CD4-positive, alpha-beta T cell (primary cell): ENCODE data around the gene RNF227. TPM values are rescaled to one million over a fixed set of nuclear protein-coding genes. Genes with fewer than 3 reads are reported as not detected.
A peak's percentile ranks its signal among the peaks of the same experiment; 100 is the strongest.

ENCODE experiments used
- ATAC-seq: fragments of 200-7000 bp; cut with Tn5 transposase; one replicate; pipeline ENCODE4 v1.10.0; 2022; ENCODE audit warnings: mild to moderate bottlenecking; ENCODE audit not compliant: poor library complexity
- CTCF ChIA-PET: fragments of 350-600 bp; sonication (Branson Sonifier 250); formaldehyde crosslinking; loops from one replicate; lab custom pipeline; 2021; ENCODE audit warnings: antibody characterized with exemption, inconsistent platforms; lab: Charles Lee
- POLR2A ChIA-PET: fragments of 350-600 bp; sonication (Branson Sonifier 250); formaldehyde crosslinking; loops from one replicate; lab custom pipeline; 2021; ENCODE audit warnings: antibody characterized with exemption, inconsistent platforms; lab: Charles Lee
- DNase-seq, 14 experiments: peaks; one replicate each; pipeline ENCODE4 v3.0.0-alpha.2; 2013 to 2020; ENCODE audit warnings: mixed read lengths in 2 of 14
- H3K27ac ChIP-seq, 2 donors: one replicate each; pipeline versions ENCODE4 v1.5.1 to v1.7.0; 2013; ENCODE audit warnings: low read length in 2 of 2, low read depth in 1 of 2, mild to moderate bottlenecking in 1 of 2
- H3K27me3 ChIP-seq, 2 experiments: 1 replicate in 1 of 2; 2 replicates in 1 of 2; pipeline versions ENCODE4 v1.6.1 to v1.7.0; 2013; ENCODE audit warnings: low read length in 2 of 2, control low read depth in 1 of 2, mild to moderate bottlenecking in 1 of 2, moderate library complexity in 1 of 2; ENCODE audit not compliant: insufficient read depth in 2 of 2, control insufficient read depth in 1 of 2
- H3K36me3 ChIP-seq: one replicate; pipeline ENCODE4 v1.6.1; 2013; ENCODE audit warnings: low read length, control low read depth; ENCODE audit not compliant: insufficient read depth
- H3K4me1 ChIP-seq: one replicate; pipeline ENCODE4 v1.6.1; 2013; ENCODE audit warnings: low read length, control low read depth; ENCODE audit not compliant: insufficient read depth
- H3K4me3 ChIP-seq: one replicate; pipeline ENCODE4 v1.5.1; 2013; ENCODE audit warnings: mild to moderate bottlenecking, low read length, moderate library complexity
- H3K9me3 ChIP-seq, 2 experiments: 1 replicate in 1 of 2; 2 replicates in 1 of 2; pipeline versions ENCODE4 v1.6.1 to v1.7.0; 2013; ENCODE audit warnings: low read length in 2 of 2, mild to moderate bottlenecking in 2 of 2, control low read depth in 1 of 2, moderate library complexity in 1 of 2; ENCODE audit not compliant: control insufficient read depth in 1 of 2, insufficient read depth in 1 of 2
- H3K27ac Mint-ChIP-seq: one replicate; pipeline ENCODE4 v1.8.0; 2020; ENCODE audit warnings: mixed read lengths
- H3K27me3 Mint-ChIP-seq: one replicate; pipeline ENCODE4 v1.8.0; 2021; ENCODE audit warnings: mixed read lengths
- H3K36me3 Mint-ChIP-seq: one replicate; pipeline ENCODE4 v1.8.0; 2021; ENCODE audit warnings: low read depth, mixed read lengths
- H3K4me1 Mint-ChIP-seq: one replicate; pipeline ENCODE4 v1.8.0; 2021; ENCODE audit warnings: low read depth, mixed read lengths
- H3K4me3 Mint-ChIP-seq: one replicate; pipeline ENCODE4 v1.8.0; 2020; ENCODE audit warnings: mild to moderate bottlenecking, mixed read lengths
- H3K9me3 Mint-ChIP-seq: one replicate; pipeline ENCODE4 v1.8.0; 2020; ENCODE audit warnings: mixed read lengths
- intact Hi-C, 2 experiments: fragments of 100-400 bp; cut with DNase I in 1 of 2; cut with micrococcal nuclease in 1 of 2; formaldehyde crosslinking; loops; one replicate each; pipeline versions ENCODE4 v1.15.1 to v1.9.0; 2023 to 2025; cut with DNase I, micrococcal nuclease
- total RNA-seq, 174 experiments: library from RNA in 2 of 174; stranded (reverse) in 2 of 174; gene quantifications; one replicate each; pipeline ENCODE4 v1.2.3 and lab custom pipeline; 2021 to 2026
- TF ChIP-seq, protein P1 (sequence below): fragments of 200-600 bp; IDR thresholded peaks from one replicate; pipeline ENCODE4 v1.8.0; 2022; ENCODE audit warnings: antibody characterized with exemption, mild to moderate bottlenecking

The RNF227 gene
- total RNA-seq, 2 experiments from 2014 or later = 3.2 to 3.5 TPM

DNA sequence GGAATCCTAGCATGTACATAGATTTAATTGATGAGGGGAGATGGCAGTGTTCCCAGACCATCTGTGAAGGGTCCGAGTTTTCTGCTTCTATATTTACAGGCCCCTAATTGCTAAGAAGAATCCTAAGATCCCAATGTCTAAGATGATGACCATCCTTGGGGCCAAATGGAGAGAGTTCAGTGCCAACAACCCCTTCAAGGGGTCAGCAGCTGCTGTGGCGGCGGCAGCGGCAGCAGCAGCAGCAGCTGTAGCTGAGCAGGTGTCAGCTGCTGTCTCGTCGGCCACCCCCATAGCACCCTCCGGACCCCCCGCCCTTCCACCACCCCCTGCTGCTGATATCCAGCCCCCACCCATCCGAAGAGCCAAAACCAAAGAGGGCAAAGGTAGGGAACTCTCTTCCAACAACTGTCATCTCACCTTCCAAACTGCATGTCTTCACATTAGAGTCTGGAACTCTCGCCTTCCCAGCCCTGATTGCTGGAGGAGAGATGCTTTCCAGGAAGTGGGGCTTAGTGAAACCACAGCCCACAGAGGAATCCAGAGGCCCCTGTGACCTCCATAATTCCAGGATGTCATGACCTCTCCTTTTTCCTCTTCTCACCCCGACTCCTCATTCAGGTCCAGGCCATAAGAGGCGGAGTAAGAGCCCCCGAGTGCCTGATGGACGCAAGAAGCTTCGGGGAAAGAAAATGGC lies 22.8 kb downstream of the RNF227 start:
- intact Hi-C loops = loop anchor here in 1 of 2 experiments (5.0 kb wide), 1 partner anchor 71 kb away; no protein-coding TSS in a partner anchor
- TF ChIP-seq, protein P1, sequence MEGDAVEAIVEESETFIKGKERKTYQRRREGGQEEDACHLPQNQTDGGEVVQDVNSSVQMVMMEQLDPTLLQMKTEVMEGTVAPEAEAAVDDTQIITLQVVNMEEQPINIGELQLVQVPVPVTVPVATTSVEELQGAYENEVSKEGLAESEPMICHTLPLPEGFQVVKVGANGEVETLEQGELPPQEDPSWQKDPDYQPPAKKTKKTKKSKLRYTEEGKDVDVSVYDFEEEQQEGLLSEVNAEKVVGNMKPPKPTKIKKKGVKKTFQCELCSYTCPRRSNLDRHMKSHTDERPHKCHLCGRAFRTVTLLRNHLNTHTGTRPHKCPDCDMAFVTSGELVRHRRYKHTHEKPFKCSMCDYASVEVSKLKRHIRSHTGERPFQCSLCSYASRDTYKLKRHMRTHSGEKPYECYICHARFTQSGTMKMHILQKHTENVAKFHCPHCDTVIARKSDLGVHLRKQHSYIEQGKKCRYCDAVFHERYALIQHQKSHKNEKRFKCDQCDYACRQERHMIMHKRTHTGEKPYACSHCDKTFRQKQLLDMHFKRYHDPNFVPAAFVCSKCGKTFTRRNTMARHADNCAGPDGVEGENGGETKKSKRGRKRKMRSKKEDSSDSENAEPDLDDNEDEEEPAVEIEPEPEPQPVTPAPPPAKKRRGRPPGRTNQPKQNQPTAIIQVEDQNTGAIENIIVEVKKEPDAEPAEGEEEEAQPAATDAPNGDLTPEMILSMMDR = no peak
- ATAC-seq = no peak
- H3K27ac Mint-ChIP-seq = no peak overlapping the region
- peaks cover 85% of the 10 kb centered on the region for H3K36me3 ChIP-seq
- H3K9me3 ChIP-seq = no peaks in the 10 kb centered on the region
- H3K27me3 Mint-ChIP-seq = no peaks in the 10 kb centered on the region
- no peaks in the 10 kb centered on the region for H3K9me3 Mint-ChIP-seq
- POLR2A ChIA-PET = interaction anchor here (1.4 kb wide), 1 partner anchor 97 kb away, joined by 3 read pairs; no protein-coding TSS in a partner anchor
- CTCF ChIA-PET = no interaction called here
- no peak for DNase-seq
- H3K36me3 Mint-ChIP-seq = peaks cover 54% of the 10 kb centered on the region
- H3K27ac ChIP-seq = no peak overlapping the region
- H3K4me3 Mint-ChIP-seq = no peak overlapping the region
- no peaks in the 10 kb centered on the region for H3K27me3 ChIP-seq
- H3K4me1 Mint-ChIP-seq = peaks cover 12% of the 10 kb centered on the region
- H3K4me3 ChIP-seq = no peak overlapping the region
- peaks cover 20% of the 10 kb centered on the region for H3K4me1 ChIP-seq

DNA sequence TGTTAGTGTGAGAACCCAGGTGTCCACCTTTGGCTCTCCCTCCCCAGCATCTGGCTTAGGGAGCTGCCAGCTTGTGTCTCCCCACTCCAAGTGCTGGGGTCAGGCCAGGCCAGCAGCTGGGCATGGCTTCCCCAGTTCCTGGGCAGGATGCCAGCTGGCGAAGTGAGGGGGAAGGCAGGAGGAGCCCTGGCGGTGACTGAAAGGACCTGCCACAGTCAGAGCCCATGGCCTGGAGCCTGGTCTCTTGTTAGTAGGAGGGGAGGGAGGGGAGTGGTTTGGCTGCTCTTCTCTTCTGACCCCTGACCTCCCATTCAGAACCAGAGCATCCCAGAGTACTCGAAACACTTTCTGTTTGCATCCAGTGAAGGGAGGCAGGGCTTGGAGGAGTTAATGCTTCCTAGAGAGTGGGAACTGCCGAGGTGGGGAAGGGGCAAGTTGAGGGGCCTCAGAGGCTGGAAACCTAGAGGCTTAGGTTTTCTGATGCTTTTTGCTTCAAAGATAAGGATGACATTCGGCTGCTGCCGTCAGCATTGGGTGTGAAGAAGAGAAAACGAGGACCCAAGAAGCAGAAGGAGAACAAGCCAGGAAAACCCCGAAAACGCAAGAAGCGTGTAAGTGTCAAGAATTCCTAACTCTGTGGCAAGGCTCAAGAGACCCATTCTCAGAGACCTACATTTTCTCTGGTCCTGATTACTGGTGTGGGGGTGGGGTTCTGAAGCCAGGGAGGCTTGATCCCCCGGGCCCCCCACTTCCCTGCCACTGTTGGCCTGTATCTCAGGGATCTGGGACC lies 26.7 kb downstream of the RNF227 start:
- H3K4me1 Mint-ChIP-seq = peaks cover 6% of the 10 kb centered on the region
- H3K4me3 Mint-ChIP-seq = no peak overlapping the region
- Histone ChIP-seq H3K9me3 (no peaks in the 10 kb centered on the region), H3K27me3 (no peaks in the 10 kb centered on the region), H3K27ac (peak overlapping the region; percentile 54 to 75), H3K4me1 (peaks cover 43% of the 10 kb centered on the region), H3K4me3 (no peak overlapping the region), H3K36me3 (peaks cover 48% of the 10 kb centered on the region)
- no peaks in the 10 kb centered on the region for H3K9me3 Mint-ChIP-seq
- intact Hi-C loops = loop anchor here (2.0 to 5.0 kb wide), 3 partner anchors 23 to 43 kb away; partner anchors contain the start of genes CNTROB (in 1 of the 2) and TRAPPC1 (in 1 of the 2)
- ATAC-seq (no peak), DNase-seq (peak in 10 of 14 experiments; percentile 13 to 73 (median 41))
- TF ChIP-seq, protein P1 = peak; percentile 12
- H3K36me3 Mint-ChIP-seq = peaks cover 15% of the 10 kb centered on the region
- ChIA-PET CTCF (interaction anchor here (0.6 kb wide), 1 partner anchor 27 kb away, joined by 3 read pairs; no protein-coding TSS in a partner anchor), POLR2A (interaction anchor here (0.7 kb wide), 1 partner anchor 27 kb away, joined by 3 read pairs; the partner anchor contains the start of gene RNF227)
- no peaks in the 10 kb centered on the region for H3K27me3 Mint-ChIP-seq
- H3K27ac Mint-ChIP-seq = no peak overlapping the region

DNA sequence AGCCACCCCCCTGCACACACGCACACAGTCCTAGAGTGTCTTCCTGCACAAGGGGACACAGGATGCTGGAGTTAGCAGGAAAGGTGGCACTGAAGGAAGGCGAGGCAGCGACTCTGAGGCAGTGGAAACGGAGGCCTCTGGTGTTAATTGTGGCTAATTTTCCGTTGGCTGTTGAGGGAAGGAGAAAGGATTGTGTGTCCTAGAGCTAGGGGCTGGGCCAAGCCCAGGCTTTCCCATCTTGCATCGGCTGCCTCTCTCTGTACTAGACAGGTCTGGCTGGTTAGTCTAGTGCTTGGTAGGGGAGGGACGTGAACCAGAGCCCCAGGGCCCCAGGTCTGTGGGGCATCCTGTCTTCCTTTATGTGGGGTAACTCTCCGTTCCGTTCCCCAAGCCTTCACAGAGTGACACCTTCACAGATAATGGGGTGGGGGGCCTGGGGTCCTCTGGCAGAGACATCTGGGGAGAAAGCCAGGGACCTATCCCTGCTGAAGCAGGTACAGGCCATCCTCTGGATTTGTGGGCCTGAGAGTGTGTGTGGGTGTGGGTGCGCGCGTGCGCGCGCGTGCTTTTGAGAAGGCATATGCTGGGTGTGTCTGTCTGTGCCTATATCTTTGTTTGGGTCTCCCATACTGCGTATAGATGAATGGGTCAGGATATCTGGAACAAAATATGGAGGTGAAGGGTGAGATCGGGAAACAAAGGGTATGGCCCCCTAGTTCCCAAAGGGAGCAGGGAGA lies 27.7 kb downstream of the RNF227 start, which contains the start of gene CHD3:
TSS of gene CHD3 (plus strand) at position 606 of the 737 bp plus-strand sequence. CDS start 212 bp downstream, outside the sequence.
- TF ChIP-seq, protein P1 = no peak
- ATAC-seq (peak; percentile 19), DNase-seq (peak in 13 of 14 experiments; percentile 18 to 68 (median 34))
- Histone ChIP-seq H3K27me3 (no peaks in the 10 kb centered on the region), H3K27ac (peak within 1 kb of the TSS; percentile 75 to 96), H3K4me1 (peaks cover 44% of the 10 kb centered on the region), H3K36me3 (peaks cover 37% of the 10 kb centered on the region), H3K4me3 (peak within 1 kb of the TSS; percentile 98), H3K9me3 (no peaks in the 10 kb centered on the region)
- H3K36me3 Mint-ChIP-seq = peaks cover 9% of the 10 kb centered on the region
- H3K4me3 Mint-ChIP-seq = no peak within 1 kb of the TSS
- no peaks in the 10 kb centered on the region for H3K27me3 Mint-ChIP-seq
- H3K9me3 Mint-ChIP-seq = no peaks in the 10 kb centered on the region
- no peak within 1 kb of the TSS for H3K27ac Mint-ChIP-seq
- H3K4me1 Mint-ChIP-seq = peaks cover 6% of the 10 kb centered on the region
- ChIA-PET POLR2A (interaction anchor here (0.6 to 0.7 kb wide), 2 partner anchors 28 to 29 kb away, joined by 3 read pairs; partner anchors contain the start of gene RNF227), CTCF (interaction anchor here (0.6 kb wide), 1 partner anchor 13 kb away, joined by 4 read pairs; no protein-coding TSS in a partner anchor)
- intact Hi-C loops = loop anchor here (2.0 to 5.0 kb wide), 3 partner anchors 24 to 44 kb away; partner anchors contain the start of genes CNTROB (in 1 of the 2) and TRAPPC1 (in 1 of the 2)
